Glutamatergic neuron (in vitro differentiated cells): ENCODE measurements around the gene KAT6B. TPM values are rescaled to one million over a fixed set of nuclear protein-coding genes. Genes with fewer than 3 reads are reported as not detected.

Source experiments
- DNase-seq: peaks from one replicate; pipeline ENCODE4 v3.0.0; 2022
- H3K27ac Mint-ChIP-seq: one replicate; pipeline ENCODE4 v1.8.0; 2020; ENCODE audit warnings: mild to moderate bottlenecking, mixed read lengths, inconsistent platforms; ENCODE audit not compliant: unreplicated experiment
- H3K27me3 Mint-ChIP-seq: one replicate; pipeline ENCODE4 v1.8.0; 2020; ENCODE audit warnings: mild to moderate bottlenecking, moderate library complexity, mixed read lengths, inconsistent platforms; ENCODE audit not compliant: unreplicated experiment
- H3K36me3 Mint-ChIP-seq: one replicate; pipeline ENCODE4 v1.8.0; 2020; ENCODE audit warnings: mild to moderate bottlenecking, mixed read lengths, inconsistent platforms; ENCODE audit not compliant: unreplicated experiment
- H3K4me1 Mint-ChIP-seq: one replicate; pipeline ENCODE4 v1.8.0; 2020; ENCODE audit warnings: mild to moderate bottlenecking, low read depth, mixed read lengths, inconsistent platforms; ENCODE audit not compliant: unreplicated experiment
- H3K4me3 Mint-ChIP-seq: one replicate; pipeline ENCODE4 v1.8.0; 2020; ENCODE audit warnings: mild to moderate bottlenecking, mixed read lengths, inconsistent platforms; ENCODE audit not compliant: unreplicated experiment
- H3K9me3 Mint-ChIP-seq: one replicate; pipeline ENCODE4 v1.8.0; 2020; ENCODE audit warnings: mild to moderate bottlenecking, moderate library complexity, mixed read lengths, inconsistent platforms; ENCODE audit not compliant: unreplicated experiment
- total RNA-seq: library from RNA; stranded (reverse); fragmentation: NEBNext Ultra II Directional; extraction: Animal tissue kit (Norgen Biotek cat#: 25700); gene quantifications from one replicate; pipeline ENCODE4 v1.2.1, GENCODE V29; 2021; ENCODE audit not compliant: unreplicated experiment
- TF ChIP-seq, protein P1 (sequence below): fragments of 200-600 bp; sonication (generic); IDR thresholded peaks from one replicate; pipeline ENCODE4 v1.5.0; 2021; ENCODE audit not compliant: partially characterized antibody, unreplicated experiment

KAT6B gene
- total RNA-seq, 1 donor from 2014 or later: 75.3 TPM

DNA sequence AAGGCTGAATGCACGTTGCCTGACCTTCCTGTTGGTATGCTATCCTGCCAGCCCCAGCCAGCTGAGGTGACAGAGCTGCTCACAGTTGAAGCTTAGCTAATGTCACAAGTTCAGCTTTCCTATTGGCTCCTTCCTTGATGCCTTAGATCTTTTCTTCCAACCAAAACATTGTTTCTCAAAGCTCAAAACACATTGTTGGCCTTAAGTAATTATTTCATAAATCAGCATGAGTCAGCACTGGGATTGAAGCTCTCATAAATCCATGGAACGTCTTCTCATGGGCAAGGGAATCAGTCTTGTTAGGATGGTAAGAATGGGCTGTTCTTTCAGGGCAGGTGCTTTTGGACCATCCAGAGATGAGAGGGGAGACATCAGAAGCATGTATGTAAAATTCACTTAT, 157.0 kb downstream of the KAT6B start:
- TF ChIP-seq, protein P1, sequence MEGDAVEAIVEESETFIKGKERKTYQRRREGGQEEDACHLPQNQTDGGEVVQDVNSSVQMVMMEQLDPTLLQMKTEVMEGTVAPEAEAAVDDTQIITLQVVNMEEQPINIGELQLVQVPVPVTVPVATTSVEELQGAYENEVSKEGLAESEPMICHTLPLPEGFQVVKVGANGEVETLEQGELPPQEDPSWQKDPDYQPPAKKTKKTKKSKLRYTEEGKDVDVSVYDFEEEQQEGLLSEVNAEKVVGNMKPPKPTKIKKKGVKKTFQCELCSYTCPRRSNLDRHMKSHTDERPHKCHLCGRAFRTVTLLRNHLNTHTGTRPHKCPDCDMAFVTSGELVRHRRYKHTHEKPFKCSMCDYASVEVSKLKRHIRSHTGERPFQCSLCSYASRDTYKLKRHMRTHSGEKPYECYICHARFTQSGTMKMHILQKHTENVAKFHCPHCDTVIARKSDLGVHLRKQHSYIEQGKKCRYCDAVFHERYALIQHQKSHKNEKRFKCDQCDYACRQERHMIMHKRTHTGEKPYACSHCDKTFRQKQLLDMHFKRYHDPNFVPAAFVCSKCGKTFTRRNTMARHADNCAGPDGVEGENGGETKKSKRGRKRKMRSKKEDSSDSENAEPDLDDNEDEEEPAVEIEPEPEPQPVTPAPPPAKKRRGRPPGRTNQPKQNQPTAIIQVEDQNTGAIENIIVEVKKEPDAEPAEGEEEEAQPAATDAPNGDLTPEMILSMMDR: no peak

DNA sequence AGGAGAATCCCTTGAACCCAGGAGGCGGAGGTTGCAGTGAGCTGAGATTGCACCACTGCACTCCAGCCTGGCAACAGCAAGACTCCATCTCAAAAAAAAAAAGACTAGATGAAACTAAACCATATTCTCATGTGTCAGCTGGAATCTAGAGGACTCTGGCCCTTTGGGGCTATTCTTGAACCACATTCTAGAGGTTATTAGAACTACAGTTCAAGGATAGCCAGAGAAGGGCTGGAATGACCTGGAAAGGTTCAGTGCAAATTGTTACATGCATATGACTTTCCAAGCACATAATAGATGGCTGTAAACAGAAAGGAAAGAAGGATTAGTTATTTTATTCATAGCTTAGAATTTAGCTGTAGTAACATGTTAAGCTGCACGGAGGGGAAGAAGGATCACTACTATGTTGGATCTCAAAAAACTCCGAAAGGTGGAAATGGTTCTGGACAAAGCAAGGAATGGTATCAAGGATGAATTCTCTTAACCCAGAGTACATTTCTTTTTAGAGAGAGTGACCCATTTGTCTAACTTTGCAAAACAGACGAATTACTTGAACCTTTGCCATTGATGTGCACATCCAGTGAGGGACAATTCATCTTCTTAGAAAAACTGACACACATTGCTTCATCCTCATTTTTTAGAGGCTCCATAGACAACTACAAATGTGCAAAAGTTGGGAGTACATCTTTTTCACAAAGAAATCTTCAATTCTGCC, 161.1 kb downstream of the KAT6B start:
- peaks cover 5% of the 10 kb centered on the region for H3K4me1 Mint-ChIP-seq
- no peak for DNase-seq
- H3K36me3 Mint-ChIP-seq: no peaks in the 10 kb centered on the region
- H3K27me3 Mint-ChIP-seq: peaks cover 1% of the 10 kb centered on the region
- peaks cover 2% of the 10 kb centered on the region for H3K9me3 Mint-ChIP-seq
- no peak overlapping the region for H3K4me3 Mint-ChIP-seq
- TF ChIP-seq, protein P1: no peak
- H3K27ac Mint-ChIP-seq: no peak overlapping the region

More for the DNA sequence above, 157.0 kb downstream of the KAT6B start:
- Mint-ChIP-seq H3K27me3 (peaks cover 1% of the 10 kb centered on the region), H3K36me3 (no peaks in the 10 kb centered on the region), H3K4me1 (peaks cover 9% of the 10 kb centered on the region), H3K27ac (no peak overlapping the region), H3K9me3 (peaks cover 2% of the 10 kb centered on the region), H3K4me3 (no peak overlapping the region)
- no peak for DNase-seq

DNA sequence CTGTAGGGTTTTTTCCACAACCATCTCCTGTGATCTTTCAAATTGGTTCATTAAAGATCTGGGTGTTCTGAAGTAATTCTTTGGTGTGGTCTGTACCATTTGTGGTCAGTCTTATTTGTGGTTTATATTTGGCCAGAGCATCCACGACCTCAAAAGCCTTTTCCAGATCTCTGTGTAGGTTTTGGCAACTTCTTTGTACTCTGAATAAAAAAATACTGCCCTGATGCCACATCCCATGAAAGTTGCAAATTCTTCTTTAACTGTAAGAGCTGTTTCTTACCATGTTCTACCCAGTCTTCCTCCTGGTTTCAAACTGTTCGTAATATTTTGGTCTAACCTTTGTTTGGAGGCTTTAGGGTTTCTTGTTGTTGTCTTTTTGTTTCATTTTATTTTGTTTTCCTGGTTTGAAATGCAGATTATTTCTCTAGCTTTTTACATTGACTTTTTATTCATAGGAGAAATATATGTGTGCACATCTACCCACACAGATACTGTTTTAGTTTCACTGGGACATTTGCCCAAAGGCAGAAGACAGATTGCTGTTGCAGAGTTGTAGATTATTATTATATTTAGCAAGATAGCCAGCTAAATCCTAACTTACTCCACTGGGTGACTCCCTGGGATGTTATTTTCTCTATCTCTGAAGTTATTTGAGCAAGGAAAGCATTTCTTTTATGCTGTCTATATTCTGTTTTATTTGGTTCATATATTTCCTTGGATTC, 161.8 kb downstream of the KAT6B start:
- DNase-seq: no peak
- peaks cover 2% of the 10 kb centered on the region for H3K9me3 Mint-ChIP-seq
- H3K27ac Mint-ChIP-seq: no peak overlapping the region
- no peaks in the 10 kb centered on the region for H3K36me3 Mint-ChIP-seq
- peaks cover 2% of the 10 kb centered on the region for H3K4me1 Mint-ChIP-seq
- H3K4me3 Mint-ChIP-seq: no peak overlapping the region
- TF ChIP-seq, protein P1: no peak
- H3K27me3 Mint-ChIP-seq: peaks cover 1% of the 10 kb centered on the region

DNA sequence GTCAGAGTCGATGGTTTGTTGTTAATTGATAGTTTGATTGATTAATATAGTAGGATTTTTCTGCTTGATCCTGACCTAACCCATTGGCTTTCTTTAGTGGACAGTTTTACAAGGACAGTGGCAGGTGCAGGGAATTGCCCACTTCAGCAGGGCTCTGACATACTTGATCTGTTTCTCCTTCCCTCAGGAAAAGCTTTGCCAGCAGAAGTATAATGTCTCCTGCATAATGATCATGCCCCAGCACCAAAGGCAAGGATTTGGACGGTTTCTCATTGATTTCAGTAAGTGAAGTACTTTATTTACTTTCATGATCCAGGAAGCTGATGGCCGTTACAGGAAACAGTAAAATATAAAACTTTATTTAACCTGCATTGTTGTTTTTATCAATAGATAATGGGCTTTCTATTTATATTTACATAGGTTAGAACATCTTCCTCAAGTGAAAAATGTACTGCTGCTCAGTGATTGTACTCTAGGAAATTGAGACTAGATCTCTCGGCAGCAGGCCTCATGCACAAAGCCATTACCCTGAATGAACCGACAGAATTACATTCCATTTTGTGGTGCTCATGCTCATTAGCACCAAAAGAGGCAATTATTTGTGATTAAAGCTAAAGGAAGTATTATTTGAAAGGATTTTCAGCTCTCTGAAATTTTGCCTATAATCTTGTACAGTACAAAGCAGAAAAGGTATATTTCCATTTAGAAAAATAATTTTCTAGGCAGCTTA, 162.6 kb downstream of the KAT6B start:
- peaks cover 2% of the 10 kb centered on the region for H3K4me1 Mint-ChIP-seq
- TF ChIP-seq, protein P1: no peak
- H3K36me3 Mint-ChIP-seq: no peaks in the 10 kb centered on the region
- H3K27ac Mint-ChIP-seq: peak overlapping the region; percentile 8
- peaks cover 2% of the 10 kb centered on the region for H3K9me3 Mint-ChIP-seq
- no peak for DNase-seq
- H3K4me3 Mint-ChIP-seq: no peak overlapping the region
- H3K27me3 Mint-ChIP-seq: peaks cover 1% of the 10 kb centered on the region

DNA sequence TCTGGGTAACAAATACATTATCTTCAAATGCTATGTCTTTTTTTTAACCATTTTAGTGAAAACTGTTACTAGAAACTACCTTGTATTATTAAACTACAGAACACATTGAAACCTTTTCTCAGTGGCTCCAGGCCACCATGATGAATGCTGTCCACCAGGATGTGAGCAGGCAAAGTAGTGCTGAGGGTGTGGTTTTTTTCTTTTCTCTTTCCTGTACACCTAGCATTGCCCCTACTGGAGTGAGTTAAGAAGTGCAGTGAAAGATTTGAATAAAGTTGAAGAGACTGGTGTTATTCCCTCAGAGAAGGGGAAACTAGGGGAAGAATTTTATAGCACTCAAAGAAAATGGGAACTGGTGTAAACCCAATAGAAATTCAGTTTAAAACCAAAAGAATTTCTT, 165.0 kb downstream of the KAT6B start:
- no peak overlapping the region for H3K27ac Mint-ChIP-seq
- DNase-seq: no peak
- peaks cover 2% of the 10 kb centered on the region for H3K4me1 Mint-ChIP-seq
- TF ChIP-seq, protein P1: peak; percentile 57
- no peak overlapping the region for H3K4me3 Mint-ChIP-seq
- peaks cover 1% of the 10 kb centered on the region for H3K27me3 Mint-ChIP-seq
- peaks cover 4% of the 10 kb centered on the region for H3K36me3 Mint-ChIP-seq
- peaks cover 2% of the 10 kb centered on the region for H3K9me3 Mint-ChIP-seq
